HG03025 (cell line): ENCODE results near the gene FUT7.
"Not testable (repeated sequence)": the region's sequence is repeated elsewhere in the genome, so short reads cannot be mapped to it uniquely, and the experiment has no call there.

ENCODE experiments used
- ATAC-seq: cut with Tn5 transposase; IDR thresholded peaks from one replicate; pipeline ENCODE4 v1.9.1; 2021; ENCODE audit warnings: mild to moderate bottlenecking, moderate library complexity; ENCODE audit not compliant: unreplicated experiment, low FRiP score

The FUT7 gene

DNA sequence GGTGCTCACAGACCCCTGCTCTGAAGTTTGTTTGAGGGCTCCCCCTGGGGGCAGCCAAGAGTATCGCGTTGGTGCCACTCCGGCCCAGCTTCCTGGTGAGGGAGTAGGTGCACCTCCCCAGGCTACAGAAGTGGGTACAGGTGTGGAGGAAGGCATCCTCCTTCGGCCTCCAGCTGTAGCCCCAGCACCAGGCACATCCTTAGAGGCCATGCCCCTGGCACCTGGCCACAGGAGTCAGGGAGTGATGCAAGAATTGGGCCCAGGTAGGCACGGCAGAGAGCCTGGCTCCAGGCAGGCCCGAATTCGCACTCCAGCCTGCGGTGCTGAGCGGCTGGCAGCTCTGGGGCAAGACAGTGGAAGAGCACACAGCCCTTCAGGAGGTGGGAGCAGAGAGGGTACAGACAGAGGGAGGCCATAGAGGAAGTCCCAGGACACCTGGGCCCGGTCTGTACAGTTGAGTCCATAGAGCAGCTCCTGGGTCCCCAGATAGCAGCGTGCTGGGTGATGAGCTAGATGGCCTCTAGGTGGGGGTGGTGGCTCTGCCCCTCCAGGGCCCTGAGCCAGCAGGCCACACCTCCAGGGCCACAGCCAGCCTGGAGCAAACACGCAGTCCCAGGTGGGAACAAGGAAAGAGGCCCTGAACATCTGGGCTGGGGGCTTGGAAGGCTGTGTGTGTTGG, 36.1 kb upstream of the FUT7 start:
- no peak for ATAC-seq

DNA sequence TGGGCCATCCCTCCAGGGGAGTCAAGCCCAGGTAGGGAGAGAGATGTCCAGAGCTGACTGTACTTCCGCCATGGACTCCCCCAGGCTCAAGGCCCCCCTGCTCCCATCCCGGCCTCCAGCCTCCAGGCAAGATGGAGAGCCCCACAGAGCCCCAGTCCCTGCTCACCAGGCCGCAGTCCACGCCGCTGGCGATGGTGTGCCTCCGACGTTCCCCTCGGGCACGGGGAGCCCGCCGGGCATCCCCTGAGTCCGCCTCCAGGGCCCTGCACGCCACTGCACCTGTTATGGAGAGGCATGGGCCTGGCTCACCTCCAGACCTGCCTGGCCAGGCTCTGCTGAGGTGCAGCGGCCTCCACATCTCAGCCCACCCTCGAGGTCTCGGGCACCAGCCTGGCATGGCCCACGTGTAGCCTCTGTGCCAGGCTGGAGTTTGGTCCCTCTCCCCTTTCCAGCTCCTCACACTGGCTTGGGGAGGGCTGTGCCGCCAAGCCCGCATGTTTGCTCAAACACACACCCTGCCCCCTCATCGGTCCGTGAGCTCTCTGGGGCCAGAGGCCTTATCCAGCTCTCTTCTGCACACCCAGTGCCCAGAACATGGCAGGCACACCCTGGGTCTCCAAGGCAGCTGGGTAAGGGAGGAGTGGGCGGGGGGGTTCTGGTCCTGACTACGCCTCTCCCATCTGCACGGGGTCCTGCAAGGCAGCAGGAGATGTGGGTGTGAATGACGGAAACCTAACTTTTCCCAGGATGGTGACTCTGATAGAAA, 34.4 kb upstream of the FUT7 start:
- no peak for ATAC-seq

DNA sequence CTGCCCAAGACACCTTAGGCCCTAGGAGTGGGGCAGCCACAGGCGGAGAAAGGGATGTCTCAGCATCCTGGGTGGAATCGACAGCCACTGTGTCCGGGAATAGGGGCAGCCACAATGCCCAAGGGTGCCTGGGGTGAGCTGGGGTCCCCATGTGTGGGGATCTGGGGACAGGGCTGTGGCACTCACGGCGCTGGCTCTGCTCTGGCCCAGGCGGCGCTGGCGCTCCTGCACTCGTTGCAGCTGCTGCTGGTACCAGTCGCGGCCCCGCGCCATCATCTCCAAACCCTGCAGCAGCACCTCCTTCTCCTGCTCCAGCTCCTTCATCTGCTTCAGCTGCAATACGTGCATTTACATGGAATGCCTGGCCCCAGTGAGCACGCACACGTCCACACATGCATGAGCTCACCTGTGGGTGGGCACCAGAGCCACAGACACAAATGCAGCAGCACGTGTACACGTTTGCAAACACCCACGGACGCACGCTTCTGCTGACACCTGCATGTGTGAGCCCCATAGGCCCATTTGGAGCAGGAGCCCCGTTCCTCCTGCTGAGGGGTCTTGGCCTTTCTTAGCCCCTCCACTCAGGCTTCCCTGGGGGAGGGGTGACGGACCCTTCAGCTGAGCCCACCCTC, 33.6 kb upstream of the FUT7 start:
- ATAC-seq = no peak

- ATAC-seq = no peak
Measured at GRCh38 chr9:137064880-137065164, 32.9 kb upstream of the FUT7 start.

GRCh38 chr9:137064027-137064879, 32.4 kb upstream of the FUT7 start:
- no peak for ATAC-seq

DNA sequence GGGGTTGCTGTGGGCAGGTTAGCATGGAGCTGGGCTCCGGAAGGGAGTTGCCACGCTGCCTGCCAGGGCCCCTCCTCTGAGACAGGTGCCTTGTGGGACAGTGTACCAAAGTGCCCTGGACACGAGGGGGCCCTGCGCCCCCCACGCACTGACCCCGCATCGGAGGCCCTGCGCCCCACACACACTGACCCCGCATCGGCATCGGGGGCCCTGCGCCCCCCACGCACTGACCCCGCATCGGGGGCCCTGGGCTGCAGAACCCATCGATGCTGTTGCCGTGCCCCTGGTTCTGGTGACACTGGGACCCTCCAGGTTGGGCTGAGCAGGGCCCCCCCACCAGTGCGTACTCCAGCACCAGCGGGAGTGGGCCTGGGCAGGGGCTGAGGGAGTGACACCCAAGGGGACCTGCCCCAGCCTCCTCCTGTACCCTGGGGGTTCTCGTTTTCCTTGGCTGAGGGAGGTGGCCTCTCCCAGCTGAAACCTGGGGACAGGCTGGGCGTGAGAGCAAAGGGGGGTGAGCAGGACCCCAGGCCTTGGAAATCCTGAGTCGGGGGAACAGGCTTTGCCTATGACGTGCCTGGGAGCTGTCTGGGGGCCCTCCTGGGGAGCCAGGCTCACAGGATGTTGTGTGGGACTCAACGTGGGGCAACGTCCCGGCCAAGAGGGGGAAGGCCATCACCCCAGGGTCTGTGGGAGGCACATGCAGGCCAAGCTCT, 31.6 kb upstream of the FUT7 start:
- no peak for ATAC-seq

DNA sequence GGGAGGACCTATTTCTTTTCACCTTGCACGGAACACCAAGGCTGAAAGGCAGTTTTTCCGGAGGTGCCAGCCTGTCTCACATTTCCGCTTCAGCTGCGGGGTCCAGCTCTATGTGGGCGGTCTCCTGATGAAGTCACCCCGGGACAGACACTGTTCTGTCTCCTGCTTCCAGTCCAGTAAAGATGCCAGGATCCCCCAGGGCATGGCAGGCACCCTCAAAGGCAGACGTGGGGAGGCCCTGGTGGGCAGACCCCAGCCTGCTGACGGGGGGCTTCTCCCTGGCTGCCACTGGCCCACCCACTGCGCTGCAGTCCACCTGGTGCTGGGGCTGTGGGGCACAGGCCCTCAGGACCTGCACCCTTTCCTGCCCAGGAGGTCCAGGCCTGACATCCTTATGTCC, 30.9 kb upstream of the FUT7 start:
- ATAC-seq = not testable (repeated sequence)

GRCh38 chr9:137062384-137062783, 30.5 kb upstream of the FUT7 start:
- no peak for ATAC-seq

GRCh38 chr9:137058521-137059234, 26.8 kb upstream of the FUT7 start:
- no peak for ATAC-seq

GRCh38 chr9:137057545-137057944, 25.7 kb upstream of the FUT7 start:
- no peak for ATAC-seq

GRCh38 chr9:137056739-137057415, 25.0 kb upstream of the FUT7 start:
- ATAC-seq = no peak

DNA sequence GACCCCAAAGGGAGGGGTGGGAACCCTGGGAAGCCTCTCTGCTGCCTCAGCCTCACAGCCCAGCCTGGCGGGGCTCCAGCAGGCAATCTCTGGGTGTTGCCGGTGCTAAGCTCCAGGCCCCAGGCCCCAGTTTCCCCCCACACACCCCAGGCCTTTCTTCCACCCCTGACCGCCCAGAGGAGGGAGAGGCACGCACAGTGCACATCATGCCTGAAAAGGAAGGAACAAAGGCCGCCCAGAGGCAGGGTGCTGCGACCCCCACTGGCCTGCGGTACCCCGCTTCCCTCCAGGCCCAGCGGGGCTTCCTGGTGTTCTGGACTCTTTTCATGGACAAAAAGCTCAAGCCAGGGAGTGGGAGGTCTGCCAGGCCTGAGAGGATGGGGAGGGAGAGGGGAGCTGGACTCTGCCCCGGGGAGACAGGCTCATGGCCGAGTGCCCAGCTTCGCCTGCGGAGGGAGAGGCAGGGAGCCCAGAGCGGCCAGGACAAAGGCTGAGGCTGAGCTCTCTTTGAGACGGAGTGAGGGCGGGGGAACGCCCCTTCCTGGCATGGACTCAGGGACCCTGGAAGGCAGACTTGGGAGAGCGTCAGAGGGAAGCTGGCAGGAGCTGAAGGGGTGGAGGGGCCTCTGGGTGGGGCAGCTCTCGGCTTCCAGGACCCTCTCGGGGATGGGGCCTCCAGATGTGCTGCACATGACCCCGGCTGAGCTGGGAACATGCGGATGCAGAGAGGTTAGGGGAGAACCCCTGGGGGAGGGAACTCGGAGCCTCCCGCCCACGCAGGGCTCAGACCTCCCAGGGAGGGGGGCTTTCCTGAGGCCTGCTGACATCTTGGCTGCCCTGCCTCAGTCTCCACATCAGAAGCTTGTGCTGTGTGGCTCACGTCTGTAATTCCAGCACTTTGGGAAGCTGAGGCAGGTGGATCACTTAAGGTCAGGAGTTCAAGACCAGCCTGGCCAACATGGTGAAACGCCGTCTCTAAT, 23.8 kb upstream of the FUT7 start:
- no peak for ATAC-seq

DNA sequence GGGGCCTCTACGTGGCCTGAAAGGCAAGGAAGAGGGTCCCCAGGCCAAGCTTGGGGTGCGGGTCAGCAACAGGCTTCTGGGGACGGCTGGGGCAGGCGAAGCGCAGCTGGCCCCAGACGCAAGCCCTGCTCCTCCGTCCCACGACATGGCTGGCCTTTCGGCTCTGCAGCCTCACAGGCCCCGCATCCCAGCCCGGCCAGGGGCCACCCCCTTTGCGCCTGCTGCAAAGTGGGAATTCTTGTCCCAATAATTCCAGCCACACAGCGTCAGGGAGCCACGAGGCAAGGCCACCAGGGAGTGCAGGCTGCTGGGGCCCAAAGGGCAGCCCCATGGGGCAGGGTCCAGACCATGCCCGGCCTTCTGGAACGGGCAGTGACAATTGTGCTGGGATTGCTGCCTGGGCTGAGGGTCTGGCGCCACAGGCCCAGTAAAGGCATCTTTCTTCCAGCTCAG, 23.1 kb upstream of the FUT7 start:
- no peak for ATAC-seq

GRCh38 chr9:137053944-137054931, 22.4 kb upstream of the FUT7 start, which contains the start of gene ENTPD2:
Gene ENTPD2, minus strand, starts transcription at chr9:137054061. Its CDS starts 64 bp downstream, at chr9:137053997.
- ATAC-seq = no peak

DNA sequence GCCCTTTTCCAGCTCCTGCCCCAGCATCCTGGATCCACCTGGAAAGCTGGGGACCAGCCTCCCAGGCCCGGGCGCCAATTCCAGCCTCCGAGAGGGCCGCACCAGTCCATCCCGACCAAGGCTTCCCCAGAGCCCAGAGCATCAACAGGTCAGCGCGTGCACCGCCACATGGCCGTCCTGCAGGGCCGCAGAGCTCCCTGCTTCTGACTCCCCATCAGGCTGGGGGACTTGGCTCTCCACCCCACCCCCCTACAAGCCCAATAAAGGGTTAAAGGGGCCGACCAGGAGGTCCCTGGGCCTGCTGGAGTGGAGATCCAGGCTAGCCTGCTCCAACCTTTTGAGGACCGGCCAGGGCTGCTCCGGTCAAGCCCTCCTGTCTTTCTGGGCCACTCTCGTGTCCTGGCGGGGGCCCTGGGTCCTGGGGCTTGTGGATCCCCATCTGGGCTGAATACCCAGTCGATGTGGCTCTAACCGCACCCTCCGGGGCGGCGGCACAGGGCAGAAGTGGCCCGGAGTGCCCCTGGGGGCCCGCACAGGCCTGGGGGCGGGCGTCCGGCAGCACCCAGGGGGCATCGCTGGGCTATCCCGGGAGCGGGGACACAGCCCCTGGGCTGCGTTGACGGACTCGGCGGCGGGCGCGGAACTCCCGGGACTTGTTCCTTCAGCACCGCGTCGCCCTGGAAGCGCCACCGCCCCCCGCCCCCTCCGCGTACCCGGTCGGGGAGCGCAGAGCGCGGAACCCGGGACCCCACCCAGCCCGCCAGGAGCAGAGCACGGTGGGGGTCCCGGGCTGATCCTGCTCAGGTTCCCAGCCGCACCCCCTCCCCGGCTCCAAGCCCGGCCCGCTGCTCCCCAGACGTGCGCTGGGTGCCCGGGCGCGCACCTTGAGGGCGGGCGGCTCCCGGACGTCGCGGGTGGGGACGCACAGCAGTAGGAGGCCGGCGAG, 21.4 kb upstream of the FUT7 start:
- no peak for ATAC-seq

- ATAC-seq = no peak
Measured at GRCh38 chr9:137052293-137052692, 20.4 kb upstream of the FUT7 start.
